HK-2 (cell line): ENCODE data around the gene NXN.
"Not testable (repeated sequence)": the region's sequence is repeated elsewhere in the genome, so short reads cannot be mapped to it uniquely, and the experiment has no call there.

Experiments
- DNase-seq: peaks from one replicate; pipeline ENCODE4 v3.0.0-alpha.2; 2018; ENCODE audit not compliant: unreplicated experiment

The NXN gene

DNA sequence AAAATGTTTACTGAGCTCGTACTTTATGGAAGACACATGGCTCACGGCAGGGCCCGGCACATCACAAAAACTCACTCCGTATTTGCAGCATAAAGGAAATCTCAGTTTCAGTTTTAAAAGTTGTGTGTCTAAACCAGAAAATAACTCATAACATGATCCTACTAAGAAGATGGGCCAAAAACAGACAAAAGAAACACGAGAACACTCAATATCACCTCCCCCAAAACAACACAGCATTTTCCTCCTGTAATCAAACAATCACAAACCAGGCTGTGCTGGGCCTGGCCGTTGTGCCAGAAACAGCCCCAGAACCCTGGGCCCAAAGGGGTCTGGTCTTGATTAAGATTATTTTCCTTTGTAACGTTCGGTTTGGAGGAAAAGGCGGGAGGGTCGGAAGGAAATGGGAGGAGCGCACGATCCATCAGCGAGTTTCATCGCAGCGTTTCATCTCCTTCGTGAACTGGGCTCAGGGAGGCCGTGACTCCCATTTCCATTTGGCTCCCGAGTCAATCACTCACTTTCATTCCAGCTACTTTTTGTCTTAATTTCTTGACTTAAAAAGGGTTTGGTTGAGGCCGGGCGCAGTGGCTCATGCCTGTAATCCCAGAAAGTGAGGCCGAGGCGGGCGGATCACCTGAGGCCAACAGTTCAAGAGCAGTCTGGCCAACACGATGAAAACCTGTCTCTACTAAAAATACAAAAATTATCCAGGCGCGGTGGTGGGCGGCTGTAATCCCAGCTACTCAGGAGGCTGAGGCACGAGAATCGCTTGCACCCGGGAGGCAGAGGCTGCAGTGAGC lies 61.4 kb downstream of the NXN start:
- no peak for DNase-seq

DNA sequence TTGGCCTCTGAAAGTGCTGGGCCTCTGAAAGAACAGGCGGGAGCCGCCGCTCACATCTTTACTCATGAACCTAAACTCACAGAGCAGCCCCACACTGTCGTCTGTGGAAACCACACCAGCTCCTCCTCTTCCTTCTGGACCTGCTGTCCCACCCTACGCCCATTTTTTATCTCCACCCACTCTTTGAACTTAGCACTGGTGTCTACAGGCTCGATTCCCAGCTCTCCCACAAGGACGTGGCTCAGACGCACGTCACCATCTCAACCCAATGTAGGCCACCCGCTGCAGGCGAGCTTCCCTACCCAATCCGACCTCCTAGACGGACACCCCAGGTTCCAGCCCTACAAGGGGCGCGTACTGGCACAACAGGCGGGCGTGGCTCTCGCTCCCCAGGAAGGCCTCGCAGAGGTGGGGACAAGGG lies 62.2 kb downstream of the NXN start:
- no peak for DNase-seq

DNA sequence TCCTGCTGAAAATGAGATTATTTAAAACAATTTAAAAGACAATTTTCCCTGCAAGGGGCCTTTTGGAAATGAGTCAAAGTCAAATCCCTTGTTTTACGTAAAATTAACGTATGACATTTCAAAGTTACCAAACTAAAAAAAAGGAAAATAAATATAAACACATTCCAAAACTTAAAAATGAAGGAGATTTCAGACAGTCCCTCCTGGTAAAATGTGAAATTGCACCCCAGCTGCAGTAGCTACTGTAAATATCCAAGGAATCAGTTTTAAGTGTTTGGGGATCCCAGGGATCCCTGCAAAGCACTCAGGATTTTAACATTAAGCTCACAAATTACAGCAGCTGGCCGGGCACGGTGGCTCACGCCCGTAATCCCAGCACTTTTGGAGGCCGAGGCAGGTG lies 63.3 kb downstream of the NXN start:
- no peak for DNase-seq

DNA sequence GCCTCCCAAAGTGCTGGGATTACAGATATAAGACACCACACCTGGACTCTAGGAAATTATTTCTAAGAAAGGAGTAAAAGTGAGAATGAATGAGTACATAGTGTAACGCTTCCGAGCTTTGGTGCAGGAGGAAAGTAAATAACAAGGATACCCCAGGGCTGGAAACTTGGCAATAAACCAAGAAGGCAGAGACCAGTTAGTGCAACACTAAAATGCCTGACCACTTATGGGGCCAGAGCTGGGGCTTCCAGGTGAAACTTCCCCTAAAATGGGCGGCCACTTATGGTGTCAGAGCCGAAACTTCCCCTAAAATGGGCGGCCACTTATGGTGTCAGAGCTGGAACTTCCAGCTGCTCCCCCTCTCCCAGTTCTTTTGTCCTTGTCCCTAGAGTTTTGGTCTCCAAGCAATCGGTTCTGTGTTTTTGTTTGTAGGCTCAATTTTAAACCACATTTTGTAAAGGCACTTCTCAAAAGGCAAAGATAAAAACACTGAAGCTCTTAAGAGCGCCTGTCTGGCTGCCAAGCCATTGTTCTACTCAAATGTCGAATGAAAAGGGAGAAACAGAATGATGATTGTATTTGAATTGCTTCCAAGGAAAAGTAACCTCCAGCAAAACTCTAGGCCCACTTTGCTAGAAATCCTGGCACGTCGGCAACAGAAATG lies 63.9 kb downstream of the NXN start:
- DNase-seq: no peak

DNA sequence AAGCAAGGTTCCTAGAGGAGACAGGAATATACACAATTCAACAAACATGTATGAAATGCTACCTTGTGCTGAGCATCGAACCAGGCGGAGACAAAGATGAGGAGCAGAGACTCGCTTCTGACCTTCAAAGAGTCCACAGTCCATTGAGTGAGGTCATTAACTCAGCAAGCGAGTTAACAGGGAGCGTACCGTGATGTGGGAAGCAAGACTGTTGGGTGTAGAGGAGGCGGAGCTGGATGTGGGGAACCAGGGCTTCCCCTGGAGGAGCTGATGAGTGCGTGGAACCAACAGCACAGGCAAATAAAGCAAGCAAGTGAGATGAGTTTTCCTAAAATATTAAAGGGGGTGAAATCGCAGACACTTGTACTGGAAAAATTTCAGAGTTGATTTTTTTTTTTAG lies 65.0 kb downstream of the NXN start:
- no peak for DNase-seq

DNA sequence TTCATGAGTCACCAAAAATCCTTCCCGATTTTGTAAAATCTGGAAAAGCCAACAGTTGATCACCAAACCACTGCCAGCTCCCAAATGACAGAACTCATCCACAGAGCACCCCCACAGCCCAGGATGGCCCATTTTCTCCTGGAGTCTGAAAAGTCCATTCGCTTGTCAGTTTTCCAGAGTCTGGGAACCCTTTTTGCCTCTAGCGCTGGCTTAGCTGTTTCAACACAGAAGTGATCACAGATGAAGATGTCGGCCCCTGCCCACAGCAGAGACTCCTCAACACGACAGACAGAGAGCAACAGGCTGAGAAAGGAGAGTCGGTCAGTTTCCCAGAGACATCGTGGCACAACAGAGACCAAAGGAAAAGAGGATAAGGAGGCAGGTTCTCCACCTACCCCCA lies 66.4 kb downstream of the NXN start:
- DNase-seq: no peak

DNA sequence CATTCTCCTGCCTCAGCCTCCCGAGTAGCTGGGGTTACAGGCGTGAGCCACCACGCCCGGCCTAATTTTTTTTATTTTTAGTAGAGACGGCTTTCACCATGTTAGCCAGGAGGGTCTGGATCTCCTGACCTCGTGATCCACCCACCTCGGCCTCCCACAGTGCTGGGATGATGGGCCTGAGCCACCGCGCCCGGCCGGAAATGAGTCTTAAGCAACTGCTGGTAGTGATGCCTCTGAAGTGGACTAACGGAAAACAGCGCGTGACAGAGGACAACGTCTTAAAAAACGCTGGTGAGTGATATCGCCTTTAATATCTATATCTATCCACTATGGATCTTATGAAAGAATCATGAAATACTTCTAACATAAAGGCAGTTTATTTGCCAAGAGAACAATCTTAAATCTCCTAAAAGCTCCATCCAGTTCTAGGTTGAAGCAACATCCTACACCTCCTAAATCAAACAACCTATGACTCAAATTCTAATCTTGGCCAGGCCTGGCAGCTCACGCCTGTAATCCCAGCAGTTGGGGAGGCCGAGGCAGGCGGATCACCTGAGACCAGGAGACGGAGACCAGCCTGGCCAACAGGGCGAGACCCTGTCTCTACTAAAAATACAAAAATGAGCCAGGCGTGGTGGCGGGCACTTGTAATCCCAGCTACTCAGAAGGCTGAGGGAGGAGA lies 69.8 kb downstream of the NXN start:
- DNase-seq: no peak

DNA sequence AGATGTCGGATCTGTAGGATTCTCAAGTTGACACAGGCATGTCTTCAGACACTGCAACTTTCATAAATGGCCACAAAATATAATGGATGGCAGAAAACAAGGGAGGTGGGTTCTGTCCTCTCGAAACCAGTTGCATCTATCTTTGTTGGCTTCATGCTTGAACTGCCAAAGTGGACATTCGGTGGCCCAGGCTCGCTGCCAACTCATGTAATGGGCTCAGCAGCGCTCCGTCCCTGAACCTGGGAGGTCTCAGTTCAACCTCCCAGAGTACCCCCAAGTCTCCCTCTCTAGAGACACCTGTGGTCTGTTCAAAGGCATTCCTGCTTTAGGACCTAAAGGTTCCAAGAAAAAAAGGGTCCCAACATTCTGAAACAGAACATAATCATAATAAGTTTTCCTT lies 71.9 kb downstream of the NXN start:
- no peak for DNase-seq

DNA sequence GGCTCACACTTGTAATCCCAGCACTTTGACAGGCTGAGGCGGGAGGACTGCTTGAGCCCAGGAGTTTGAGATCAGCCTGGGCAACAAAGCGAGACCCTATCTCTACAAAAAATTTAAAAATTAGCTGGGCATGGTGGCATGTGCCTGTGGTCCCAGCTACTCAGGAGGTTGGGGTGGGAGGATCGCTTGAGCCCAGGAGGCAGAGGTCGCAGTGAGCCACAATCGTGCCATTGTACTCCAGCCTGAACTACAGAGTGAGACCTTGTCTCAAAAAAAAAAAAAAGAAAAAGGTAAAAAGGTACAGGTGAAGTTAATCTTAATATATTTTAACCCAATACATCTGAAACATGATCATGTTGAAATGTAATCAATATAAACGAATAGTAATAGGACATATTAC lies 73.9 kb downstream of the NXN start:
- not testable (repeated sequence) for DNase-seq

DNA sequence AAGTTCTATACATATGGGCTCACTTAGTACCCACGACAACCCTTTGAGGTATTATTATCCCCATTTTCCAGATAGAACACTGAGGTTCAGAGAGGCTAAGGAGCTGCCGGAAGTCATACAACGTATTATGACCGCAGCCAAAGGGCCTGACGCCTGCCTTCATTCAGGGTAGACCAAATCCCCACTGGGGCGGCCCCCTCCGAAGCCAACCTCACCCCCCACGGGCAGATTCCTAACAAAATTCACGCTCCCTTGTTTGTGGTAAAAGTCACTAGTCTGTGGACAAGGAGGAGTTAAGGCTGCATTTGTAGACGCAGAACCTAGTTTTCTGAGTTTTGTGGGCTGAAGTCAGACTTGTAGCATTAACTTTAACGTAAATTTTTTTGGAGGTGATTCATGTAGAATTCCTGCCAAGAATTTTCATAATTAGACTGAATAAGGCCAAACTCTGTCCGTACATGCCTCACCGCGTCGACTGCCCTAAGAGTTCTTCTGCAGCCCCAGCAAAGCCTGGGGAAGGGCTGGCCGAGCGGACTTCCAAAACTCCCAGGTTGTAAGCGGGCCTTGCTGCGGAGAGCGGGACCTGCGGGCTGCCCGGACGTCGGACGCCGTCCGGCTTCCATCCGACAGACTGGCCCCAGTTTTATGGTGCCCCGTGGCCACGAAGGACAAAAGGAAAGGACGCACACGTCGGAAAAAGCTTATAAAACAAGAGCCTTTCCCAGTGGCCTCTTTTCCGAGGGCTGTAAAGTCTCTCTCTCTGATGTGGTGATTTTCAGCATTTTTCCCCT lies 75.7 kb downstream of the NXN start:
- no peak for DNase-seq

DNA sequence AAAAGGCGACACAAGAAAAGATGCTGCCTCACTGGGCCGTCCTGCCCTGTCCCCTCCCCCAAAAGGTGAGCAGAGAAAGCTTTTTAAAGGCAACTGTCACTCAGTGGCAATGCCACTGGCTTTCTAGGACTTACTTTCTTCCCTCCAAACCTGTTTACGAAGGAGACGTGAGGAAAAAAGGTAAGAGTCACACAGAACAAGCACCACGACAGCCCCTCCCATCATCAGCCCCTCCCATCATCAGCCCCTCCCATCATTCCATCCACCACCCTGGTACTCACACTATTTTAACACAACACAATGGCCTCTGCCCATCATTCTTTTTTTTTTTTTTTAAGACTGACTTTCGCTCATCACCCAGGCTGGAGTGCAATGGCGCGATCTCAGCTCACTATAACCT lies 77.1 kb downstream of the NXN start:
- no peak for DNase-seq

DNA sequence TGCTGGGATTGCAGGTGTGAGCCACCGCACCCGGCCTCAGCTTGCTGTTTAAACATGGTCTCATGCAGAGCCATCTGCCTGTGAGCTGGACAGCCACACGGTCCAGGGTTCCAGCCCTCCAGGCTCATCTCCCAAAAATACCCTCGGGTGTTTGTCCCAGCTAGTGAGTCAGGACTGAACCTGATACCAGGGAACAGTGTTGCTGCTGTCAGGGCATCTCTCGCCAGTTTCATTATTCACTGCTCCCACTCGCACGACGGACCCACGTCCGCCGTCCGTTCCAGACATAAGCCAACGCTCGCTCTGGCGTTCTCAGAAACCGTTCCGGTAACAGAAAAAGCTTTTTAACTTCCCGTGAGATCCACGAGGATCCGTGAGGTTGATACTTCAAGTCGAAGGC lies 77.6 kb downstream of the NXN start:
- no peak for DNase-seq

DNA sequence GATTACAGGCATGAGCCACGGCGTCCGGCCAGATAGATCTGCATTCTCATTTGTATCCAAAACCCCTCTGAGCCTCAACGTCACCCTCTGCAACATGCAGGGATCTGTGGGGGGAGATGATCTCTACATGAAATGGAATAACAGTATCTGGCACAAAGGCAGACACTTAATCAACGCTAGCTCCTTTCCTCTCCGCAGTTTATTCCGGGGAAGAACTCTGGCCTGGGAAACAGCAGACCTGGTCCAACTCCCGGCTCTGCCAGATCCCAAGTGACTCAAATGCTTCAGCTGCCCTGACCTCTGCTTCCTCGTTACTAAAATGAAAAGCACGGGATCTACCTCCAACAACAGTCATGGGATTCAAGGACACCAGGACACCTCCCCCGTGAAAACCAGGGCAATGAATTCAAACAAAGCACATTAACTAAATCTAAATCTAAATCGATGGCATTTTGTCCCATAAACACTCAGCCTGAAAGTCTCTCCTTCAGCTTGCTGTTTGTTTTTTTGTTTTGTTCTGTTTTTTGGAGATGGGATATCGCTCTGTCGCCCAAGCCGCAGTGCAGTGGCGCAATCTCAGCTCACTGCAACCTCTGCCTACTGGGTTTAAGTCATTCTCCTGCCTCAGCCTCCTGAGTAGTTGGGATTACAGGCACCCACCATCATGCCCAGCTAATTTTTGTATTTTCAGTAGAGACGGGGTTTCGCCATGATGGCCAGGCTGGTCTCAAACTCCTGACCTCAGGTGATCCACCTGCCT lies 78.2 kb downstream of the NXN start:
- no peak for DNase-seq

DNA sequence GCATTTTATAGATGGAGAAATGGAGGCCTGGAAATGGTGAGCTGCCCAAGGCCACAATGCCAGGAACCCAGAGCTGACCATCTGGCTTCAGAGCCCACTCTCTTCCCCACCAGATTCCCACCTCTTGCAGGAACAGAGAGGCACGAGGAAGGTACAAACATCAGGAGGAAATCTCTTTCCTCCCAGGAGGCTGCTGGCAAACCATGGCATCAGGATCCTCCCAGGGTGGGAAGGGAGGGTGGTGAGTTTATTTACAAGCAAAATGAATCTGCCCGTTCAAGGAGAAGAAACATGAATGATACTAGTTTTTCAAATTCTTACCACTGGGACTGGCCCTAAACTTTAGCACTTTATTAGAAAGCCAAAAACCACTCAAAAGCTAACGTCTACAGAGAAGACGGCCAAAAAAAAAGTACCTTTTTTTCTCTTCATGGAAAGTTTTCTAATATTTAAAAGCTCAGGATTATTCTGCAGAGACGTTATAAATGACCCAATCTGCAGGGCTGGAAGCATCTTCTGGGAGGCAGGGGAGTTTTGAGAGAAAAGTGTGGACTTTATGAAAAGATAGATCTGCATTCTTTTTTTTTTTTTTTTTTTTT lies 79.1 kb downstream of the NXN start:
- no peak for DNase-seq

DNA sequence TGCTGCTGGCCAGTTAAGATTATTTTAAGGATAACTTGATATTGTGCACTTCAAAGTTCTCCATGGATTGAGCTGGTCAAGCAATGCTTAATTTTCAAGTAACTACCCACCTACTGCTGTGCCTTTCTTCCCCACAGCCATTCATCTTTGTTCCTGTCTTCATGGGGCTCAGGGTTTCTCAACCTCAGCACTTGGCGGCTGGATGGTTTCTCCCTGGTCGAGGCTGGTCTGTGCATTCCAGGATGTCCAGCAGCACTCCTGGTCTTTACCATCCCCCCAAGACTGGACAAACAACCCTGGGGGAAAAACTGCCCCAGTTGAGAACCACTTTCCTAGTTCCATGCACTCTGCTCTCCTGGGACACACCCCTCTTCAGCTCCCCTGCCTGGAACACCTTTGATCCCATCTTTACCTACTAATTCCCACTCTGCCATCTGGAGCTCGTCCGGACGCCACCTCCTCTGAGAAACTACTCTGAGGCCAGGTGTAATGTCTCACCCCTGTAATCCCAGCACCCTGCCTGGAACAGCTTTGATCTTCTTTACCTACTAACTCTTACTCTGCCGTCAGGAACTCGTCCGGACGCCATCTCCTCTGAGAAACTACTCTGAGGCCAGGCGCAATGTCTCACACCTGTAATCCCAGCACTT lies 81.5 kb downstream of the NXN start:
- no peak for DNase-seq

DNA sequence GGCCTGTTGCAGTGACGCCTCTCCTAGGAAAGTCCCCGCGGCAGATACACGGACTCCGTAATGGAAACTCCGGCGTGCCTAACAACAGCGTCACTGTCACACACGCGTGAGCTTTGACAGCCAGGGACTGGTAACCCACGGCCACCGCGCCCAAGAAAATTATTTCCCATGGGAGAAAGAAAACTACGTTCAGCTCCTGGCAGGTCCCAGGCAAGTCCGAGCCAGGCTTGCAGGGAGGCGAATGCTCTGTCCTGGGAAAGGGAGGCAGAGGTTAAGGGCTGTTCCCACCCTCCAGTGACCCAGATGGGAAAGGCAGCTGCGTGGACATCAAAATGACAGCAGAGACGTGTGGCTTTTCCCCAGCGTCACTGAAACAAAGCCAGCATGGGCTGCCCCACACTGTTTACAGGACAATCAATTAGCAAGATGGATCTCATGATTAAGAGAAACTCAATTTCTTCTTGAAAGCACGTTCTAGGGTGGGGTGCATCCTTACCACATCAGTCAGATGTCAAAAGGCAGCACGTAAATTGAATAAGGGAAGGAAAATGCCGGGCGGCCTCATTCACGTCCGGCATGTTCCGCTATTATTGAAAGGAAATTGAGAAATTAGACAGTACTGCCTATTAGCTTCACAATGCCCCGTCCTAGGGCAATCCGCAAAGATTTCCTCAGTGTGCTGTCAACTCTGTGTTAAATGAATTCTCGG lies 82.5 kb downstream of the NXN start:
- DNase-seq: no peak

DNA sequence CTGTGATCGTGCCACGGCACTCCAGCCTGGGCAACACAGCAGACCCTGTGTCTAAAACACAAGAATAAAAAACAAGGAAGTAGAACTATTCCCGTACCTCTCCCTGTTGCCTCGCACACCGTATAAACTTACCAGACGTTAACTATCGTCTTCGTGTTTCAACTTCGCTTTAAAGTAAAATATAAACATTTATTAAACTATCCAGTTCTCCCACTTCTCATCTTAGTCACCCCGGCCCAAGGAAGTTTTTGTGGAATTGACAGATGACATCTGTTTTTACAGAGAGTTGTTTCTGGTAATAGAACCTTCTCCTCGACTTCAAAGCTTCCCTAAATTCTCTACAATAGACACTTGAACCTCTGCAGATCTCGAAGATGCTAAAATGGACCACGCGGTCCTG lies 83.1 kb downstream of the NXN start:
- DNase-seq: no peak

DNA sequence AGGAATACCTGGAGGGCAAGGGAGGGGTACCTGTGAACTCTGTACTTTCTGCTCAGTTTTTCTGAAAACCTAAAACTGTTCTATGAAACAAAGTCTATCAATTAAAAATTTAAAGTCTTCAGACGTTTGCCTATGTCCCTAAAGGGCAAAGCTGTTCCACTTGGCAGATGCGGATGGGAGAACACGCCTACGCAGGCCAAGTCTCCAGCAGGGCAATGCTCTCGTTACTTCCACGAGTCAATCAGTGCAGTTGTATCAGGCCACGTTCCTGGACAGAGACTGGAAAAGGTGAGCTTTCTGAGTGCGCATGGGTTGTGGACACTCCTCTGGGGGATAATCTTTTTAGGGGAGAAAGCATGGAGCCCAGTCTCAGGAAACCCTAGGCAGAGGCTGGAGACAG lies 86.6 kb downstream of the NXN start:
- no peak for DNase-seq

DNA sequence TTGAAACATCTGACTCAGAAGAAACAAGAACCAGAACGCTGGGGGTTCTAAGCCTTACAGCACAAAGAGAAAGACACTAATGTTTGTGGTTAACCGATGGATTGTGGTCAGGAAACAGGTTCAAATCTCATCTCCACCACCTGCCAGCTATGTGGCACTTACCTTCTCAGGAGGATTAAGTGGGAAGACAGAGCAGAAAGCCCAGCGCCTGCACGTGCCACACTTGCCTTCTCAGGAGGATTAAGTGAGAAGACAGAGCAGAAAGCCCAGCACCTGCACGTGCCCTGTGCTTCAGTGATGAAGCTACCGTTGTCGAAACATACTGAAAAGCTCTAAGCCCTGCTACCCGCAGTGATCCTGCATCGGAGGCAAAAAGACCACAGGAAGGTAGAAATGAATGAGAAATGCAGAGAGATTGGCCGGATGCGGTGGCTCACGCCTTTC lies 90.6 kb downstream of the NXN start:
- DNase-seq: peak; percentile 41
